Mesenchymal stem cell (in vitro differentiated cells and primary cell): Measurements from ENCODE around the gene DHPS.
"Not testable (repeated sequence)": the region's sequence is repeated elsewhere in the genome, so short reads cannot be mapped to it uniquely, and the experiment has no call there.

ENCODE experiments used
- DNase-seq: peaks from one replicate; pipeline ENCODE4 v3.0.0-alpha.2; 2013
- H2AFZ ChIP-seq: one replicate; pipeline ENCODE4 v1.6.1; 2013; ENCODE audit warnings: low read depth, mild to moderate bottlenecking, control low read depth, inconsistent platforms, low read length, moderate library complexity
- H2AK5ac ChIP-seq: 2 replicates; pipeline ENCODE4 v1.6.1; 2013; ENCODE audit warnings: low read length, moderate library complexity, mild to moderate bottlenecking, inconsistent platforms; ENCODE audit not compliant: severe bottlenecking
- H2BK120ac ChIP-seq: one replicate; pipeline ENCODE4 v1.6.1; 2013; ENCODE audit warnings: low read depth, mild to moderate bottlenecking, inconsistent platforms, low read length, moderate library complexity
- H2BK12ac ChIP-seq, 2 experiments: one replicate each; pipeline ENCODE4 v1.6.1; 2013; ENCODE audit warnings: inconsistent platforms in 2 of 2, low read length in 2 of 2, mild to moderate bottlenecking in 2 of 2, moderate library complexity in 2 of 2, control low read depth in 1 of 2
- H2BK15ac ChIP-seq: one replicate; pipeline ENCODE4 v1.6.1; 2013; ENCODE audit warnings: mild to moderate bottlenecking, low read depth, inconsistent platforms; ENCODE audit not compliant: poor library complexity, severe bottlenecking
- H2BK5ac ChIP-seq: 2 replicates; pipeline ENCODE4 v1.6.1; 2013; ENCODE audit warnings: low read depth, mild to moderate bottlenecking, low read length, control low read depth, inconsistent platforms; ENCODE audit not compliant: poor library complexity, severe bottlenecking
- H3K14ac ChIP-seq, 2 experiments: one replicate each; pipeline ENCODE4 v1.6.1; 2013; ENCODE audit warnings: inconsistent platforms in 2 of 2, low read length in 2 of 2, control low read depth in 1 of 2, mild to moderate bottlenecking in 1 of 2, moderate library complexity in 1 of 2
- H3K18ac ChIP-seq, 2 experiments: one replicate each; pipeline ENCODE4 v1.6.1; 2013; ENCODE audit warnings: inconsistent platforms in 2 of 2, low read length in 2 of 2, control low read depth in 1 of 2, low read depth in 1 of 2, mild to moderate bottlenecking in 1 of 2
- H3K23ac ChIP-seq, 2 experiments: one replicate each; pipeline ENCODE4 v1.6.1; 2013; ENCODE audit warnings: inconsistent platforms in 2 of 2, low read length in 2 of 2, mild to moderate bottlenecking in 2 of 2, moderate library complexity in 2 of 2, control low read depth in 1 of 2
- H3K27ac ChIP-seq: 2 replicates; pipeline ENCODE4 v1.5.1; 2013; ENCODE audit warnings: mild to moderate bottlenecking, moderate library complexity, low read length, control low read depth, inconsistent platforms; ENCODE audit not compliant: poor library complexity, severe bottlenecking
- H3K27me3 ChIP-seq, 2 experiments: 2 replicates each; pipeline versions ENCODE4 v1.6.1 to v1.7.0; 2013; ENCODE audit warnings: low read length in 2 of 2, mild to moderate bottlenecking in 2 of 2, moderate library complexity in 2 of 2, control low read depth in 1 of 2, inconsistent platforms in 1 of 2; ENCODE audit not compliant: control insufficient read depth in 1 of 2, insufficient read depth in 1 of 2
- H3K36me3 ChIP-seq, 2 experiments: 2 replicates each; pipeline versions ENCODE4 v1.6.1 to v1.7.0; 2013; ENCODE audit warnings: low read length in 2 of 2, control low read depth in 1 of 2, inconsistent platforms in 1 of 2, low read depth in 1 of 2, mild to moderate bottlenecking in 1 of 2; ENCODE audit not compliant: insufficient read depth in 2 of 2, control insufficient read depth in 1 of 2
- H3K4ac ChIP-seq, 2 experiments: one replicate each; pipeline ENCODE4 v1.6.1; 2013; ENCODE audit warnings: inconsistent platforms in 2 of 2, low read length in 2 of 2, mild to moderate bottlenecking in 2 of 2, moderate library complexity in 2 of 2, control low read depth in 1 of 2, low read depth in 1 of 2
- H3K4me1 ChIP-seq: 2 replicates; pipeline ENCODE4 v1.6.1; 2013; ENCODE audit warnings: low read depth, low read length, control low read depth; ENCODE audit not compliant: control insufficient read depth, insufficient read depth
- H3K4me2 ChIP-seq: 2 replicates; pipeline ENCODE4 v1.6.1; 2013; ENCODE audit warnings: low read length, mild to moderate bottlenecking, inconsistent platforms; ENCODE audit not compliant: poor library complexity, severe bottlenecking
- H3K4me3 ChIP-seq, 2 experiments: 2 replicates each; pipeline versions ENCODE4 v1.5.1 to v1.7.0; 2013; ENCODE audit warnings: low read length in 2 of 2, mild to moderate bottlenecking in 2 of 2, control low read depth in 1 of 2, low read depth in 1 of 2; ENCODE audit not compliant: insufficient read depth in 1 of 2
- H3K79me1 ChIP-seq: replicated peaks from 2 replicates; pipeline ENCODE4 v1.6.1; 2013; ENCODE audit warnings: mild to moderate bottlenecking, control low read depth, low read length, inconsistent platforms; ENCODE audit not compliant: poor library complexity, severe bottlenecking
- H3K9ac ChIP-seq: 2 replicates; pipeline ENCODE4 v1.7.0; 2013; ENCODE audit warnings: mild to moderate bottlenecking, low read length, moderate library complexity
- H3K9me3 ChIP-seq: 2 replicates; pipeline ENCODE4 v1.7.0; 2013; ENCODE audit warnings: mild to moderate bottlenecking, low read length; ENCODE audit not compliant: control insufficient read depth
- H4K8ac ChIP-seq: one replicate; pipeline ENCODE4 v1.6.1; 2013; ENCODE audit warnings: inconsistent platforms, mild to moderate bottlenecking, low read length, moderate library complexity
- H4K91ac ChIP-seq: one replicate; pipeline ENCODE4 v1.6.1; 2013; ENCODE audit warnings: mild to moderate bottlenecking, low read length, inconsistent platforms
- WGBS: methylation state at CpG from one replicate; pipeline ENCODE4 v1.1.7; 2013; ENCODE audit warnings: mixed read lengths; 5-methylcytosine and 5-hydroxymethylcytosine counted together

The DHPS gene

GRCh38 chr19:12712077-12712476 lies 30.4 kb upstream of the DHPS start:
- WGBS: 34% methylated on average over 9 of the region's 14 CpGs
- not testable (repeated sequence) for H3K4me3 ChIP-seq, H2AK5ac ChIP-seq, DNase-seq, H3K23ac ChIP-seq, H2BK5ac ChIP-seq, H3K9ac ChIP-seq, H2AFZ ChIP-seq, H3K9me3 ChIP-seq, H2BK12ac ChIP-seq, H3K18ac ChIP-seq, H3K27me3 ChIP-seq, H3K4me1 ChIP-seq, H3K27ac ChIP-seq, H3K14ac ChIP-seq, H4K91ac ChIP-seq, H4K8ac ChIP-seq, H2BK120ac ChIP-seq, H3K4me2 ChIP-seq, H3K4ac ChIP-seq, H2BK15ac ChIP-seq
- Histone ChIP-seq H3K79me1 (peaks cover 36% of the 10 kb centered on the region), H3K36me3 (peaks cover 80 to 89% of the 10 kb centered on the region in 2 experiments)

- H2BK120ac ChIP-seq: no peak overlapping the region
- H3K23ac ChIP-seq: no peak overlapping the region
- no peaks in the 10 kb centered on the region for H3K9me3 ChIP-seq
- H3K4me1 ChIP-seq: no peaks in the 10 kb centered on the region
- no peak overlapping the region for H3K4me3 ChIP-seq
- DNase-seq: no peak
- H3K36me3 ChIP-seq: peaks cover 82 to 90% of the 10 kb centered on the region in 2 experiments
- no peak overlapping the region for H2BK15ac ChIP-seq
- no peak overlapping the region for H2AK5ac ChIP-seq
- no peak overlapping the region for H4K8ac ChIP-seq
- H2AFZ ChIP-seq: no peak overlapping the region
- H3K18ac ChIP-seq: no peak overlapping the region
- no peak overlapping the region for H4K91ac ChIP-seq
- no peak overlapping the region for H2BK5ac ChIP-seq
- H2BK12ac ChIP-seq: no peak overlapping the region
- no peaks in the 10 kb centered on the region for H3K27me3 ChIP-seq
- H3K79me1 ChIP-seq: peaks cover 44% of the 10 kb centered on the region
- no peak overlapping the region for H3K27ac ChIP-seq
- H3K4ac ChIP-seq: no peak overlapping the region
- no peak overlapping the region for H3K9ac ChIP-seq
- no peak overlapping the region for H3K4me2 ChIP-seq
- 98% methylated on average over 17 of the region's 17 CpGs for WGBS
- no peak overlapping the region for H3K14ac ChIP-seq
These were observed 29.5 kb upstream of the DHPS start for GRCh38 chr19:12711187-12711586.

- H2BK5ac ChIP-seq: no peak overlapping the region
- no peak overlapping the region for H3K9ac ChIP-seq
- no peak overlapping the region for H2BK15ac ChIP-seq
- H3K79me1 ChIP-seq: peaks cover 43% of the 10 kb centered on the region
- WGBS: 98% methylated on average over 8 of the region's 8 CpGs
- H3K27me3 ChIP-seq: no peaks in the 10 kb centered on the region
- H3K18ac ChIP-seq: no peak overlapping the region
- H3K4me1 ChIP-seq: no peaks in the 10 kb centered on the region
- no peak overlapping the region for H2BK12ac ChIP-seq
- no peak overlapping the region for H4K91ac ChIP-seq
- no peak overlapping the region for H3K23ac ChIP-seq
- DNase-seq: no peak
- H3K4me2 ChIP-seq: no peak overlapping the region
- no peaks in the 10 kb centered on the region for H3K9me3 ChIP-seq
- H3K4me3 ChIP-seq: no peak overlapping the region
- no peak overlapping the region for H4K8ac ChIP-seq
- H3K27ac ChIP-seq: no peak overlapping the region
- H2AK5ac ChIP-seq: no peak overlapping the region
- no peak overlapping the region for H2BK120ac ChIP-seq
- peaks cover 78 to 90% of the 10 kb centered on the region in 2 experiments for H3K36me3 ChIP-seq
- H3K14ac ChIP-seq: no peak overlapping the region
- no peak overlapping the region for H2AFZ ChIP-seq
- no peak overlapping the region for H3K4ac ChIP-seq
These were observed 27.0 kb upstream of the DHPS start for GRCh38 chr19:12708641-12709040.

DNA sequence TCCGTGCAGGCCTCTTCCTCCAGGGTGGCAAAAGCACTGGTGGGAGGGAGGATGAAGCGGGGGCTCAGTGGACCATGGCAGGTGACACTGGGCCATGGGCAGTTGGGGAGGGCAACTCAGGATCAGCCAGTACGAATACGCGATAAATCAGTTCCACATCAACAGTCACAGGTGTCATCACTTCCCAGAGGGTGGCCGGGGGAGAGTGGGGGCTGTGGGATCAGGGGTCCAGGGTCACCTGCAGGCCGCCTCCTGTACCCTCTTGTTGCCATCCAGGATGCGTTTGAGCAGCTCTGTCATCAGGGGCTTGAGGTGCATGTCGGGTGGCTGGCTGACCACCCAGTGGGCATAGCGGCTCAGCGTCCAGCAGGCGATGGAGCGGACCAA lies 24.6 kb upstream of the DHPS start:
- Histone ChIP-seq H3K4me3 (no peak overlapping the region), H3K27ac (no peak overlapping the region), H3K36me3 (peaks cover 83 to 95% of the 10 kb centered on the region in 2 experiments), H2AFZ (no peak overlapping the region), H3K4me1 (peaks cover 1% of the 10 kb centered on the region), H2BK12ac (no peak overlapping the region), H2BK5ac (no peak overlapping the region), H3K27me3 (no peaks in the 10 kb centered on the region), H3K9ac (no peak overlapping the region), H3K9me3 (no peaks in the 10 kb centered on the region), H2BK120ac (no peak overlapping the region), H3K14ac (no peak overlapping the region), H2AK5ac (no peak overlapping the region), H4K91ac (peak overlapping the region; percentile 34), H3K23ac (no peak overlapping the region), H4K8ac (no peak overlapping the region), H3K4ac (no peak overlapping the region), H3K79me1 (peaks cover 49% of the 10 kb centered on the region), H3K18ac (no peak overlapping the region), H3K4me2 (no peak overlapping the region), H2BK15ac (no peak overlapping the region)
- WGBS: 98% methylated on average over 12 of the region's 13 CpGs
- DNase-seq: no peak
